ENCODE results near the gene WDR33. TPM values are rescaled to one million over a fixed set of nuclear protein-coding genes. Genes with fewer than 3 reads are reported as not detected.
A peak's percentile ranks its signal among the peaks of the same experiment; 100 is the strongest.

Gene WDR33
- 14.6 TPM for polyA plus RNA-seq (2012; ENCODE audit: insufficient read depth, insufficient read length, low read depth)

GRCh38 chr2:127810619-127811396 lies at the start of gene WDR33:
WDR33 (minus strand) TSS chr2:127811171; CDS start chr2:127770981, 40,190 bp downstream.
- H3K4me3 ChIP-seq (ENCODE audit: low read depth, low read length): peak within 1 kb of the TSS; percentile 86
- no peaks in the 10 kb centered on the region for H3K27me3 ChIP-seq
- H3K36me3 ChIP-seq: no peaks in the 10 kb centered on the region
- peak; percentile 86 for DNase-seq
- no peaks in the 10 kb centered on the region for H3K4me1 ChIP-seq
- TF ChIP-seq CTCF (IDR thresholded peaks at IDR 0.05; ENCODE audit: low read depth, low read length): no peak
- no peaks in the 10 kb centered on the region for H3K9me3 ChIP-seq

GRCh38 chr2:127860130-127860529 lies 49.2 kb upstream of the WDR33 start:
- Histone ChIP-seq H3K27me3 (no peaks in the 10 kb centered on the region), H3K9me3 (no peaks in the 10 kb centered on the region), H3K36me3 (peaks cover 12% of the 10 kb centered on the region), H3K4me3 (ENCODE audit: low read depth, low read length) (no peak overlapping the region), H3K4me1 (no peaks in the 10 kb centered on the region)
- DNase-seq: no peak
- TF ChIP-seq CTCF (IDR thresholded peaks at IDR 0.05; ENCODE audit: low read depth, low read length): no peak

- Histone ChIP-seq H3K9me3 (no peaks in the 10 kb centered on the region), H3K4me1 (no peaks in the 10 kb centered on the region), H3K4me3 (ENCODE audit: low read depth, low read length) (no peak overlapping the region), H3K36me3 (peaks cover 7% of the 10 kb centered on the region), H3K27me3 (no peaks in the 10 kb centered on the region)
- DNase-seq: no peak
- no peak for TF ChIP-seq CTCF (IDR thresholded peaks at IDR 0.05; ENCODE audit: low read depth, low read length)
These were observed 48.7 kb upstream of the WDR33 start for GRCh38 chr2:127859712-127860085.

- H3K4me1 ChIP-seq: no peaks in the 10 kb centered on the region
- TF ChIP-seq CTCF (IDR thresholded peaks at IDR 0.05; ENCODE audit: low read depth, low read length): no peak
- no peak for DNase-seq
These were observed 46.4 kb upstream of the WDR33 start for GRCh38 chr2:127857265-127857808.

GRCh38 chr2:127853671-127854070 lies 42.7 kb upstream of the WDR33 start:
- no peaks in the 10 kb centered on the region for H3K4me1 ChIP-seq
- no peak for TF ChIP-seq CTCF (IDR thresholded peaks at IDR 0.05; ENCODE audit: low read depth, low read length)
- DNase-seq: no peak

More at GRCh38 chr2:127857265-127857808, 46.4 kb upstream of the WDR33 start:
- no peaks in the 10 kb centered on the region for H3K9me3 ChIP-seq
- no peaks in the 10 kb centered on the region for H3K27me3 ChIP-seq
- peaks cover 4% of the 10 kb centered on the region; the same call in 1 of the 2 replicates for H3K36me3 ChIP-seq
- peak overlapping the region; percentile 85 for H3K4me3 ChIP-seq (ENCODE audit: low read depth, low read length)

GRCh38 chr2:127852388-127852787 lies 41.4 kb upstream of the WDR33 start:
- Histone ChIP-seq H3K9me3 (no peaks in the 10 kb centered on the region), H3K4me1 (no peaks in the 10 kb centered on the region), H3K4me3 (ENCODE audit: low read depth, low read length) (no peak overlapping the region), H3K36me3 (peaks cover 14% of the 10 kb centered on the region), H3K27me3 (no peaks in the 10 kb centered on the region)
- TF ChIP-seq CTCF (IDR thresholded peaks at IDR 0.05; ENCODE audit: low read depth, low read length): no peak
- no peak for DNase-seq

More at GRCh38 chr2:127853671-127854070, 42.7 kb upstream of the WDR33 start:
- no peak overlapping the region for H3K4me3 ChIP-seq (ENCODE audit: low read depth, low read length)
- H3K9me3 ChIP-seq: no peaks in the 10 kb centered on the region
- no peaks in the 10 kb centered on the region for H3K27me3 ChIP-seq
- H3K36me3 ChIP-seq: peaks cover 14% of the 10 kb centered on the region
